ENCODE results near the gene HSPB7.

The HSPB7 gene

GRCh38 chr1:15972409-15972808 is 45.4 kb downstream of the HSPB7 start:
- H3K36me3 ChIP-seq (ENCODE audit: control insufficient read depth, insufficient read depth, low read length): peaks cover 16% of the 10 kb centered on the region
- DNase-seq (ENCODE audit: extremely low read depth, insufficient read length): no peak
- H3K27me3 ChIP-seq (replicated peaks; ENCODE audit: control insufficient read depth, insufficient read depth, low read length): no peaks in the 10 kb centered on the region
- no peak overlapping the region for H3K4me3 ChIP-seq (replicated peaks; ENCODE audit: low read depth, low read length)
- TF ChIP-seq CTCF (IDR thresholded peaks at IDR 0.05; ENCODE audit: insufficient read depth, low read length, poor library complexity, severe bottlenecking): no peak

DNA sequence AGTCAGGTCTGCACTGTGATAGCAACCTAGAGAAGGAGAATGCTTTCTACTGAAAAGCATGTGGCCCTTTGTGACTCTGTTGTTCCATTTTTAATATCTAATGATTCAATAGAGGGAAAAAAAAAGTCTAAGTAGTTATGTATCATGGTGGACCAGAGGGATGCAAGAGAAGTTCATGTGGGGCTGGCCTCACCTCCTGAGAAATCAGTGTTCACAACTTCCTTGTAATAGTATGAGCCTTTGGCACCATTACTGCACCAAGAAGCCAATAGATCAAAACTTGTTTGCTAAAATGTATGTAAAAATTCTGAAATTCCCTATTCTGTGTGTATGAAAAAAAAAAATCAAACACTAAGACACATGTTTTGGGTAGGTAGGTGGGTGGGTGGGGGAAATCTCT is 46.9 kb downstream of the HSPB7 start:
- TF ChIP-seq CTCF (IDR thresholded peaks at IDR 0.05; ENCODE audit: insufficient read depth, low read length, poor library complexity, severe bottlenecking): no peak
- H3K27me3 ChIP-seq (replicated peaks; ENCODE audit: control insufficient read depth, insufficient read depth, low read length): no peaks in the 10 kb centered on the region
- H3K36me3 ChIP-seq (ENCODE audit: control insufficient read depth, insufficient read depth, low read length): peaks cover 16% of the 10 kb centered on the region
- DNase-seq (ENCODE audit: extremely low read depth, insufficient read length): no peak
- no peak overlapping the region for H3K4me3 ChIP-seq (replicated peaks; ENCODE audit: low read depth, low read length)

DNA sequence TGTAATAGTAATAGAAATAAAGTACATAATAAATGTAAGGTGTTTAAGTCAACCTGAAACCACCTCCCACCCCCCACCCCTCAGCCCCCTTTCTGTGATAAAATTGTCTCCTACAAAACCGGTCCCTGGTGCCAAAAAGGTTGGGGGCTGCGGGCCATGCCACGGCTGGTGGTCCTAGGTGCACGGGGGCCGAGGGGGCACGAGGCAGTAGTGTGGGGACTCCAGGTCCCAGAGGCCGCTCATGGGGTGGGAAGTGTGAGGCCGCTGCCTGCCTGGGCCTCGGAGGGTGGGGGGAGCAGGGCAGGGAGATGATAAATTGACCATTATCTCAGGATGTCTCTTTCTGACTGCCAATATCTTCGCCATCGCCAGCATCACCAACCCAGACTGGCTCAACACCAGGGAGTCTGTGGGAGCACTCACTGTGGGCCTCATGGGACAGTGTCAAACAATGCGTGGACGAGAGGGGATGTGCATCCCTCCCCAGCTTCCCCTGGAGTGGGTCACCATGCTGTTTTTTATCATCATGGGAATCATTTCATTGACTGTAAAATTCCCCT is 48.4 kb downstream of the HSPB7 start:
- Histone ChIP-seq H3K36me3 (ENCODE audit: control insufficient read depth, insufficient read depth, low read length) (peaks cover 16% of the 10 kb centered on the region), H3K4me3 (replicated peaks; ENCODE audit: low read depth, low read length) (no peak overlapping the region), H3K27me3 (replicated peaks; ENCODE audit: control insufficient read depth, insufficient read depth, low read length) (no peaks in the 10 kb centered on the region)
- DNase-seq (ENCODE audit: extremely low read depth, insufficient read length): no peak
- TF ChIP-seq CTCF (IDR thresholded peaks at IDR 0.05; ENCODE audit: insufficient read depth, low read length, poor library complexity, severe bottlenecking): no peak

- no peak overlapping the region for H3K4me3 ChIP-seq (replicated peaks; ENCODE audit: low read depth, low read length)
- TF ChIP-seq CTCF (IDR thresholded peaks at IDR 0.05; ENCODE audit: insufficient read depth, low read length, poor library complexity, severe bottlenecking): no peak
- DNase-seq (ENCODE audit: extremely low read depth, insufficient read length): no peak
- peaks cover 16% of the 10 kb centered on the region for H3K36me3 ChIP-seq (ENCODE audit: control insufficient read depth, insufficient read depth, low read length)
- no peaks in the 10 kb centered on the region for H3K27me3 ChIP-seq (replicated peaks; ENCODE audit: control insufficient read depth, insufficient read depth, low read length)
These were observed 49.7 kb downstream of the HSPB7 start for GRCh38 chr1:15968172-15968571.

DNA sequence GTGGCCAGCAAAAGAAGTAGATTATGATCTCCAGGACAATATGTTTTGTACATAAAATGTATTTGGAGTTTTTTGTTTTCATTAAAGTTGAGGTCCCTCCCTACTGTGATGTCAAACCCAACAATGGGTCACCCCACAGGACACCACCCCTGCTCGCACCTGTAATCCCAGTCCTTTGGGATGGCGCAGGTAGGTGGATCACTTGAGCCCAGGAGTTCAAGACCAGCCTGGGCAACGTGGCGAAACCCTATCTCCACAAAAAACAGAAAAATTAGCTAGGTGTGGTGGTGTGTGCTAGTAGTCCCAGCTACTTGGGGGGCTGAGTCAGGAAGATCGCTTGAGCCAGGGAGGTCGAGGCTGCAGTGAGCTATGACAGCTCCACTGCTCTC is 50.9 kb downstream of the HSPB7 start:
- Histone ChIP-seq H3K4me3 (replicated peaks; ENCODE audit: low read depth, low read length) (no peak overlapping the region), H3K27me3 (replicated peaks; ENCODE audit: control insufficient read depth, insufficient read depth, low read length) (no peaks in the 10 kb centered on the region), H3K36me3 (ENCODE audit: control insufficient read depth, insufficient read depth, low read length) (peaks cover 10% of the 10 kb centered on the region)
- DNase-seq (ENCODE audit: extremely low read depth, insufficient read length): no peak
- TF ChIP-seq CTCF (IDR thresholded peaks at IDR 0.05; ENCODE audit: insufficient read depth, low read length, poor library complexity, severe bottlenecking): no peak

All from GM06990 (cell line).